Endothelial cell of umbilical vein (primary cell): ENCODE measurements around the gene C4BPA.

Experiments
- CTCF ChIP-seq, 2 donors: IDR thresholded peaks; 1 replicate in 1 of 2; 2 replicates in 1 of 2; pipeline ENCODE4 v1.5.1; 2011; ENCODE audit warnings: low read length in 2 of 2, mild to moderate bottlenecking in 2 of 2, moderate library complexity in 2 of 2, control low read depth in 1 of 2, inconsistent platforms in 1 of 2, low read depth in 1 of 2; ENCODE audit not compliant: insufficient read depth in 1 of 2; ENCODE audit errors: extremely low read depth in 1 of 2
- FOS ChIP-seq: IDR thresholded peaks from 2 replicates; pipeline ENCODE4 v1.6.1; 2011; ENCODE audit warnings: mild to moderate bottlenecking, low read length, moderate library complexity, borderline replicate concordance; ENCODE audit not compliant: insufficient read depth
- MAX ChIP-seq: IDR thresholded peaks from 2 replicates; pipeline ENCODE4 v1.6.1; 2011; ENCODE audit not compliant: insufficient read depth, insufficient read length
- POLR2A ChIP-seq: IDR thresholded peaks from 2 replicates; pipeline ENCODE4 v1.6.1; 2012; ENCODE audit warnings: low read depth, mild to moderate bottlenecking, control low read depth, low read length
- POLR2AphosphoS5 ChIP-seq: IDR thresholded peaks from 2 replicates; pipeline ENCODE4 v1.6.1; 2012; ENCODE audit warnings: low read depth, mild to moderate bottlenecking, control low read depth, low read length, moderate library complexity; ENCODE audit not compliant: insufficient read depth

GRCh38 chr1:207164086-207164485 is 60.1 kb downstream of the C4BPA start:
- TF ChIP-seq CTCF (IDR thresholded peaks at IDR 0.05; ENCODE audit: extremely low read depth in 1 of 2, insufficient read depth in 1 of 2, low read depth in 1 of 2, low read length in 2 of 2) (no peak), POLR2A (no peak), POLR2AphosphoS5 (no peak), MAX (no peak), FOS (no peak)
